NCI-H2196 (cell line): ENCODE data around the gene ADGRG3.

Experiments
- DNase-seq: peaks from one replicate; lab custom pipeline; 2025; ENCODE audit not compliant: unreplicated experiment; lab: John Stamatoyannopoulos, UW

Gene ADGRG3

DNA sequence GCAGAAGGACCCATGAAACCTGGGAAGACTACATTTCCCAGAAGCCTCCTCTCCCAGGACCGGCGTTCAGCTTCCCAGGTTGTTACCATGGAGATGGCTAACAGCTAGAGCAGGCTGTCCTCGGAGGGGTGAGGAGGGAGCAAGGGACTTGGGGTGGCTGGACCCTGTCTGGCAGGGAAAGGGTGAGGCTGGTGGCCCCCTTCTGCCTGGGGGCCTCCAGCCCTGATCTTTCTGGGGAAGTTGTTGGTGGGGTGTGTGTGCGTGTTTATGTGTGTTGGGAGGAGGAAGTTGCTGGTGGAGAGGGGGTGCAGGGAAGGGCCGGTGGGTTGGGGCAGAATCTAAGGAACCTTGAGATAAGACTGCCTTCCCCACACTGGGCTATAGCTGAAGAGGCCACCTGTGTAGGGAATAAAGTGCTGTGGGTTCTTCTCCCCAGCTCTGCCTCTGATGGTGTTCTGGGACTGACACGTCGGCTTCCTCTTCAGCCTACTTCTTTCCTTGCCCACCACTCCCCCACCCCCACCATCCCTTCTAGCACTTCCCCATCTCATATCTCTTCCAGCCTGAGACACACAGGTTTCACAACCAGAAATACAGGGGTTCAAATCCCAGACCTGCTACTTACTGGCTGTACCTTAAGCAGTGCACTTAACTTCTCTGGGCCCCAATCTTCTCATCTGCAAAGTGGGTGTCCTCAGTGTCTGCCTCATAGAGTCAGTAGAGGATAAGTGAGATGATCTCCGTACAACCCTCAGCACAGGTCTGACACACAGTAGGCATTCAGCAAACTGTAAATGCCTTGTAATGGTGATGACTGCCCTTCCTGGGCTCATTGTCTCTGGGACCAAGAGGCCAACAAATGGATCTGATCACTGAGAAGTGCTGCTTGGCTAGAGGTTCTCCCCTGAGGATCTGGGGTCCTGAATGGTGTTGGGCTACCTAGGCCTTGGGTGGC is 26.9 kb downstream of the ADGRG3 start, which contains the start of gene DRC7:
TSS of gene DRC7 (plus strand) at position 82 of the 955 bp plus-strand sequence. CDS start 3,144 bp downstream, outside the sequence.
- peak; percentile 60 for DNase-seq

DNA sequence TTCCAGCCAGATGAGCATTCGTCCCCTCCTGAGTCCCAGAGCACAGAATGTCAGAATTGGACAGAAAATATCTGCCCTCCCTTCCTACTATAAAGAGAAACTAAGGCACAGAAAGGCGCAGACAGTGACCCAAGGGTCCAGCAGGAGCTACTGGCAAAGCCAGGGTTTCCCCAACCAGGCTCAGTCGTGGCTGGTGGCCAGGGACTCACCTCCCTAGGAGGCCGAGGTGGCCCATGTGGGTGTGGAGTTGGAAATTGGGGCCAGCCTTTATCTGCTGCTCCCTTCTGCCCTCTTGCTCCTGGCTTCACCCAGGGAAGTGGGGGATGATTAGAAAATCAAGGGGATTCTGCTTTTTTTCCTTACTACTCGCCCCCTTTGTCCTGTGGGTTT is 27.6 kb downstream of the ADGRG3 start:
- no peak for DNase-seq

GRCh38 chr16:57696240-57696639 is 28.1 kb downstream of the ADGRG3 start:
- no peak for DNase-seq

DNA sequence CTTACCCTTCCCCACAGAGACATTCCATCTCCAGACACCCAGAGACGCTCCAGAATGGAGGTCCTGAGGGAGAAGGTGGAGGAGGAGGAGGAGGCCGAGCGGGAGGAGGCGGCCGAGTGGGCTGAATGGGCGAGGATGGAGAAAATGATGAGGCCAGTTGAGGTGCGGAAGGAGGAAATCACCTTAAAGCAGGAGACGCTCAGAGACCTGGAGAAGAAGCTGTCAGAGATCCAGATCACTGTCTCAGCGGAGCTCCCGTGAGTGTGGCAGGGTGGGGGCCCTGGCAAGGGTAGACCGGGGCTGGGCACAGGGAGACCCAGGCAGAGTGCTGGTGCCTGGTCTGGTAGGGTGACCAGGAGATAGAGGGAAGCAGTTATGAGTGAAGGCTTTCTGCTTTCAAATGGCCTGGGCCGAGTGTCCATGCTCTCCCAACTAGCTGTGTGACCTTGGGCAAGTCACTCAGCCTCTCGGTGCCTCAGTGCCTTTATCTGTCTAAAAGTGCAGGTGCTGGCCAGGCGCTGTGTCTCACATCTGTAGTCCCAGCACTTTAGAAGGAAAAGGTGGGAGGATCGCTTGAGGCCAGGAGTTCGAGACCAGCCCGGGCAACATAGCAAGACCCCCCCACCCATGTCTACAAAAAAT is 29.9 kb downstream of the ADGRG3 start:
- no peak for DNase-seq

DNA sequence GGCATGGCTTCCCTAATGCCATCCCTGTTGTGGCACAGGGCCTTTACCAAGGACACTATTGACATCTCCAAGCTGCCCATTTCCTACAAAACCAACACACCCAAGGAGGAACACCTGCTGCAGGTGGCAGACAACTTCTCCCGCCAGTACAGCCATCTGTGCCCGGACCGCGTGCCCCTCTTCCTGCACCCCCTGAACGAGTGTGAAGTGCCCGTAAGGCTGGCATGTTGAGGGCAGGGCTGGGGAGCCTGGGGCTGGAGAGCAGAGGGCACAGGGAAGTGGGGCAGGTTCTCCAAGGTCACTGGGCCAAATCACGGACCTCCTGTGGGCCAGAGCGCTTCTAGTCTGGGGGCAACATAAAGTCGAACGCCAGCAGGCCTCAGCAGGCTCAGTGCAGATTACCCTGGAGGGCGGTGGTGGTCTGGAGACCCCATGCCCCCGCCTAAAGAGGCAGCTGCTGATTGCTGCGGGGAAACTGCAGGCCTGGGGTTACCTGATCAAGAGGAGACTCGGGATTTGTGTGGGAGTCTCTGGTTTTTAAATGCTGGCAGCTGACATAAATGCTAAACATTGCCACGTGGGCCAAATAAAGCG is 30.8 kb downstream of the ADGRG3 start:
- DNase-seq: no peak

- DNase-seq: no peak
Observed at GRCh38 chr16:57699481-57699880, 31.4 kb downstream of the ADGRG3 start.

DNA sequence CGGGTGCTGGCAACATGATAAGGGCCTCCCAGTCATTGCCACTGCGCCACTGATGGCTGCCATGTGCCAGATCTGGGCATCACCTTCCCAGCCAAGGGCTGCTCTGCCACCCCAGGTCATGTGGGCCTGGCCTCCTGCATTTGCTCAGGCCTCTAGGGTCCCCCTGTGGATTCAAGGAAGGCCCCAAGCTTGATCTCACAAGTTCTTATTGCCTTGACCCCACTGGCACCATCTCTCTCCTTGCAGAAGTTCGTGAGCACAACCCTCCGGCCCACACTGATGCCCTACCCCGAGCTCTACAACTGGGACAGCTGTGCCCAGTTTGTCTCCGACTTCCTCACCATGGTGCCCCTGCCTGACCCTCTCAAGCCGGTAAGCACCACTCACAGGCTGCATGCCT is 31.8 kb downstream of the ADGRG3 start:
- DNase-seq: no peak

- no peak for DNase-seq
Observed at GRCh38 chr16:57700781-57701551, 32.9 kb downstream of the ADGRG3 start.

GRCh38 chr16:57701759-57702371 is 33.8 kb downstream of the ADGRG3 start:
- no peak for DNase-seq

DNA sequence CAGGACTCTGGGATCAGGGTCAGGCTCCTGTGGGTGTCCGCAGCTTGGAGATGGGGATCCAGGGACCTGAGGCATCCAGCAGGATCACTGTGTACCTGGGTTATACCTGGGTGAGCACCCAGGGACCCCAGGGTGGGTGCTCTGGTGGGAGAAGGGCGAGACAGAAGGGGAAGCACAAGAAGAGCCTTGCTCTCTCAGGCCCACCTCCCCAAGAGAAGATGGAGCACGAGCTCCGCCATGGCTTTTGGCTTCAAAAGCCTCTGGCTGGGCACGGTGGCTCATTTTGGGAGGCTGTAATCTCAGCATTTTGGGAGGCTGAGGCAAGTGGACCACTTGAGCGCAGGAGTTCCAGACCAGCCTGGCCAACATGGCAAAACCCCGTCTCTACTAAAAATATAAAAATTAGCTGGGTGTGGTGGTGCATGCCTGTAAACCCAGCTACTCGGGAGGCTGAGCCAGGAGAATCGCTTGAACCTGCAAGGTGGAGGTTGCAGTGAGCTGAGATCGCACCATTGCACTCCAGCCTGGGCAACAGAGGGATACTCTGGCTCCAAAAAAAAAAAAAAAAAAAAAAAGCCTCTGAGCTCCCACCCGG is 35.4 kb downstream of the ADGRG3 start:
- DNase-seq: no peak

- no peak for DNase-seq
Observed at GRCh38 chr16:57704011-57704904, 36.2 kb downstream of the ADGRG3 start.

- DNase-seq: no peak
Observed at GRCh38 chr16:57704905-57705852, 37.1 kb downstream of the ADGRG3 start.

DNA sequence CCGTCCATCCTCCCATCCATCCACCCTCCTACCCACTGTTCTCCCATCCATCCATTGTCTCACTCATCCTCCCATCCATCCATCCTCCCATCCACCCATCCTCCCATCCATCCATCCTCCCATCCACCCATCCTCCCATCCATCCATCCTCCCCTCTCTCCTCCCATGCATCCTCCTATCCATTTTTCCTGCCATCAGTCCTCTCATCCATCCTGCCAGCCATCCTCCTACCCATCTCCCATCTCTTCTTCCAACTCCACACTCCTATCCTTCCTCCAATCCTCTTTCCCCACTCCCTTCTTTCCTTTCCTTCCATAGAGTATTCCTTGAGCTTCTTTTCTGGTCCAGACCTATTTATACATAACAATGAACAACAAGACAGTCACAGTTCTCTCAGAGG is 38.6 kb downstream of the ADGRG3 start:
- no peak for DNase-seq

DNA sequence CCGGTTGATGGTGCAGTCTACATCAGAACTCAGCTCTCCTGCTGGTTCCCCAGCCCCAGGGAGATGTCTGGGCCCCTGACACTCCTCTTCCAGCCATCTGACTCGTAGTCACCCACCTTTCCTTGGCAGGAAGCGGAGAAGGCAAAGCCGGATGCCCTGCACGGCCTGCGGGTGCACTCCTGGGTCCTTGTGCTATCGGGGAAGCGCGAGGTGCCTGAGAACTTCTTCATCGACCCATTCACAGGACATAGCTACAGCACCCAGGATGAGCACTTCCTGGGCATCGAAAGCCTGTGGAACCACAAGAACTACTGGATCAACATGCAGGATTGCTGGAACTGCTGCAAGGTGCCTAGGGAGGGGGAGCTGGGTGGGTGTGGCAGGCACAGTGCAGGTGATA is 39.2 kb downstream of the ADGRG3 start:
- DNase-seq: no peak

DNA sequence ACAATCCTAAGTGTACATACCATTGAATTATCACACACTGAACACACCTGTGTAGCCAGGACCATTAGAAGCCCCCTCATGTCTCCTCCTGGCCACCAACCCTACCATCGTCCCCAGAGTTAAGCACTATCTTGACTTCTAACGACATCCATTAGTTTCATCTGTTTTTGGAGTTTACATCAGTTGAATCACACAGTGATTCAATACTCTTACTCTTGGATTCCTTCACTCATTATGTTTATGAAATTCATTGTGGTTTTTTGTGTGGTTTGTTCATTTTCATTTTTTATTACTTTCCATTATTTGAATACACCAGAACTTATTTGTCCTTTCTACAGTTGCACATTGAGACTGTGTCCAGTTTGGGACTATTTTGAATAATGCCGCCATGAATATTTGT is 40.1 kb downstream of the ADGRG3 start:
- DNase-seq: no peak

GRCh38 chr16:57709663-57710062 is 41.6 kb downstream of the ADGRG3 start:
- DNase-seq: no peak

- no peak for DNase-seq
Observed at GRCh38 chr16:57711346-57711745, 43.2 kb downstream of the ADGRG3 start.

DNA sequence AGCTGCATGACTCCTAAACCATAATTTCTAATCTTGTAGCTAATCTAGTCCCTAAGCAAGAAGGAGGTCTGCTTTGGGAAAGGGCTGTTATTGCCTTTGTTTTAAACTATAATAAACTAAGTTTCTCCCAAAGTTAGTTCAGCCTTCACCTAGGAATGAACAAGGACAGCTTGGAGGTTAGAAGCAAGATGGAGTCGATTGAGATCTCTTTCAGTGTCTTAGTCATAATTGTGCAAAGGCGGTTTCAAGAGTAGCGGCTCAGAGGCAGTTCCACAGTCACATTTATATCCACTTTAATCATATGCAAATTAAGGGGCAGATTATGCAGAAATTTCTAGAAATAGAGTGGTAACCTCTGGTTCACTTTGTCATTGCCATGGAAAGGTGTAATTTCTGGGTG is 43.9 kb downstream of the ADGRG3 start:
- no peak for DNase-seq
